Activated T-cell treated with anti-CD3 and anti-CD28 coated beads for 24 hours (primary cell): ENCODE results near the gene HMGCLL1.

Experiments used
- DNase-seq: peaks from one replicate; pipeline ENCODE4 v3.0.0-alpha.2; 2020; ENCODE audit warnings: low read depth

HMGCLL1 gene

DNA sequence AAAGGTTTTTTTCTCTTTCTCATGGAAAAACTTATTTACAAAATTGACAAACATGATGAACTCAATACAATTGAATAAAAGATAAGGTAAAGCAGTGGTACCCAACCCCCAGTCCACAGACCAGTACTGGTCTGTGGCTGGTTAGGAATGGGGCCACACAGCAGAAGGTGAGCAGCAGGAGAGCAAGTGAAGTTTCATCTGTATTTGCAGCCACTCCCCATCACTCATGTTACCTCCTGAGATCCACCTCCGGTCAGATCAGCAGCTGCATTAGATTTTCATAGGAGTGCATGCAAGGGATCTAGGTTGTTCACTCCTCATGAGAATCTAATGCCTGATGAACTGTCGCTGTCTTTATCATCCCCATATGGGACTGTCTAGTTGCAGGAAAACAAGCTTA, 47.5 kb downstream of the HMGCLL1 start:
- DNase-seq, result no peak

DNA sequence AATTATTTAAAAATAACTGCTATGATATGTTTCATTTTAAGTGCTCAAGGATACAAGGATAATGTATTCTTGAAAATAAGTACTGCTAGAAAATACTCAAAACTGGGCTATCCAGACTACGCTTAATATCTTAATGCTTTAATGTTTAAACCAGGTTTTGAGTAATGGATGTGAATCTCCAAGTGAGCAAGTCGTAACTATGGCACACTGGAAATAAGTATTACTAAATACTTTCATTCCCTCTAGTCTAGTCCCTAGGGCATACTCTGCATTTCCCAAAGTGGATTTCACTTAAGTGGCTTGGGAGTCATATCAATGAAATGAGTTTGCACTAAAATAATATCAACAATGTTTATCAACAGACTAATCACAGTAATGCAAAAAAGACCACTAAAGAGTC, 48.1 kb downstream of the HMGCLL1 start:
- no peak for DNase-seq

DNA sequence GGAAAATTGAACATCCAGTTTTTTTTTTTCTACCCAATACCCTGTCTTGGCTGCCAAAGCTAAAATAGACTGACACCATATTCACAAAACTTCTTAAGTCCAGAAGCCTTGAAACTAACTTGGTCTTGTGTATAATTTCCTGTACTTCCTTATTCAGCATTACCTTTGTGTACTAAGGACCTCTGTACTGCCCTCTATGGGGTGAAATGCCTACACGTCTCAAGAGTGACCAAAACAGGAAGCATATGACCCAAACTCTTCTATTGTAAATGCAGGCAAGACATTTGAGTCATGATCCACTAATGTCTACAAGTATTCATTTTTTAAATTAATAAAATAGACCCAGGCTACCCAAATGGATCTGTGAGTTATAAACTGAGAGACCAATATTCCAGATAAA, 50.4 kb downstream of the HMGCLL1 start:
- DNase-seq, result no peak

DNA sequence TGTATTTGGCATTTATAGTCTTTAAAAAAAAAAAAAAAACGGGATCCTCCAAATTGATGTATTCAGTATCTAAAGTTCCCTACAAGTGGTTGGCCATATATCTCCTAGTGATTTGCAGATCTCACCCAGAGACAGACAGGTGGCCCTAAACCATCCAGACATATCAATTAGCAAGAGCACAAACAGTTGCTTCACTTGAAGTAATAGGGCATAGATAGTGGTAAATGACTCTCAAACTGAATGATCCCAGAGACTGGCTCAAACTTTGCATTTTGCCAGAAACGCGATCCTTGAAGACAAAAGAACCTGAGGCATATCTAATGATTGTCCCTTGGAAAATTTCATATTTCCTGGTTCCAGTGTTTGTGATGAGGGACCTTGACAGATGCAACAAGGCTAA, 54.6 kb downstream of the HMGCLL1 start:
- DNase-seq, result no peak

DNA sequence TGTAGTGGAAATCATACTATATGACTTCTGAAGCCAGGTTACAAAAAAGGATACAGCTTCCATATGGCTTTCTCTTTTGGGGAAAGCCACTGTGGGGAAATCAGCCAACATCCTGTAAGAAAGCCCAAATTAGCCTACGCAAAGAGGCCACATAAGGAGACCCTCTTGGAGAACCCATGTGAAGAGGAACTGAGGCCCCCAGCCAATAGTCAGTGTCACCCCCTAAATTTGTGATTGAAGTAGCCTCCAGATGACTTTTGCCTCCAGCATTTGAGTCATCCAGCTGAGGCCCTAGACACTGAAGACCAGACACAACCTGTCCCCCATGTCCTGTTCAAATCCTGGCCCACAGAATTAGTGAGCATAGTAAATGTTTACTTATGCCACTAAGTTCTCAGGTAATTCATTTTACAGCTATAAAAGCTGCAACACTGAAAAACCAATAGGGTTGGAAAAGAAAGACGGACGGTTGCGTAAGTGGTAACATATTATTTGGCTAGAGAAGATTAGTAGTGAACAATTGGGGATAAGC, 60.4 kb downstream of the HMGCLL1 start:
- no peak for DNase-seq

DNA sequence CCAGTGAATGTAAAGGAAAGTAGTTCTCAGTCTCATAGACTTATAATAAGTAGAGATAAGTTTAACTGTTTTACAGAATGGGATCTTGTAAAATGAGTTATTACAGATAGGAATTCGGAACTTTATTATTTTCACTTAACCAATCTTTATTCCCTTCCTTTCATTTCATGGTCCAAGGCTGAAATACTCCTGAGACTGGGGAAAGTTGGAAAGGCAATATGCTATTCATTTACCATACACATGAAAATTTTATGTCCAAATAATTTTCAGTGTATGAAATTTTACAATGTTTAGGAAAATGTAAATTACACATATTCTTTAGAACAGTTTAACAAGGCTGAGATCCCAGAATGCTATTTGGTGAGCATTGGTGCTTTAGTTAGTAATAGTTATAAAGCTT, 62.3 kb downstream of the HMGCLL1 start:
- DNase-seq, result no peak

DNA sequence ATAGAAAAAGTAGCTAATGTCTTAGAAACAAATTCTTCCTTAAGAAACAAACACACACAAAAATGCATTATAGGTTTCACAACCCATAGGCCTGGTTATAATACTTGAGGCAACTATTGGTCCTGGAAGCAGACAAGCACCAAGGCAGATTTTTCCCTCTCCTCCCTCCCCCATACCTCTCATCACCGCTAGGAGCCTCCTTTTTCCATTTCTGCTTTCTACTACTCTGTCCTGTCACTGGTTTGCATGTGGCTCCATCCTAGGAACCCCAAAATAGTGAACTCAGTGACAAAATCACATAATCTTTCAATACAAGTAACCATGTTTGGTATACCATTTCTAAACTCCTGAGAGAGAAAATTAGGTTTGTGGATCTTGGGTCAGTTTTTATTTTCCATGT, 66.1 kb downstream of the HMGCLL1 start:
- no peak for DNase-seq

DNA sequence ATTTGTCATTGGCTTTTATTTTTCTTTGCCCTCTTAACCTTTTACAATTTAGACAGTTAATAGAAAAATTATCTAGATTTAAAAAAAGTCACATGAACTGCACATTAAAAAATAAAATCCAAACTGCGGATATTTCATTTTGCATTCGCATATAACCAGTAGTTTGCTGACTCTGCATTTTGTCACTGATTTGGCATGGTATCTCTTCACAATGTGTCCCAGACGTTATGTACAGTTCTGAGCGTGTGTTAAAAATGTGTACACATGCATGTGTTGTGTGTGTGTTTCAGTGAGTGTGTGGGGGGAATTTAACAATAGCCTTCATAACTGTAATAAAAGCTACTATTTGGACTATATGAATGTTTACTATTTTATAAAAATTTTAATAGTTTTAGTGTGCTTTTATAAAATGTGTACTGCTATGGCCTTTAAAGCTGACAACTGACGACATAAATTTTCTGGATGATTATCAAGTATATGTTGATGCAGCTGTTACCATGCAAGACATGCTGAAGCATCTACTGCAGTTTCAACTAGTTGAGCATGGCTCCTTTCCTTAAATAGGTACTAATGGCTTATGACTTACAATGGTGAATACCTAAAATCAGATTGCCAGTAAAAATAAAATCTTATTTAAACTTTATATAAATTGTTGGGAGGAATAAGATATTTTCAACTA, 67.7 kb downstream of the HMGCLL1 start:
- DNase-seq, result no peak

DNA sequence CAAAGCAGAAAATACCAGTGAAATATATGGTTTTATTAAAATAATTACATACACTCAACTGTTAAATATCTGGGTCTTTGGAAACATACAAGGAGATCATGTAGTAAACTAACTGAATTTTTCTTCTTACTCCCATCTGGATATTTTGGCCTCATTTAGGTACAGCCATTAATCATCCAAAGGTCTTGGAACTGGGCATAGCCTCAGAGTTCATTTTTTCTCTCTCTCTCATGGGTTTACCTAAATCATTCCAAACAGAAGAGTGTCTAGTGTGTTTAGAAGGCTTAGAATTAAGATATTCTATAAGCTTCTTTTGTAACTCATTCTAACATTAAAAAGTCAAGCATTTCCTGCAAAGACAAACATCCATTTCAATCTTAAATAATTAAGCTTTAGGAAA, 79.4 kb downstream of the HMGCLL1 start:
- no peak for DNase-seq

DNA sequence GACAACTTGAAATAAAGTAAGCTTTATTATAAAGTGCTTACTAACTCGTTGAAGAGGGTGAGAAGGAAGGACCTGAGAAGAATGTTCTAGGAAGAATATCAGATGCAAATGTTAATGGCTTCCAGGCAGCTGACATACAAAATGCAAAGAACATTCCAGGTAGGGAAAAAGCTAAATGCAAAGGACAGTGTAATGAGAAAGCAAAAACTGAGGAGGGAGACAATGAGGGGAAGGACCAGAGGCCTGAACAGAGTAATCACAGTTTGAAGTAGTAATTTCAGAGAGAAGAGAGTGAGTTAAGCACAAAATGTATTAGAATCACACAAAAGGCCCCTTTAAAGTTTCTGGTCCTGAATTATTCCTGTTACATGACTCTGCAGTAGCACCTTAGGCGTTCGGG, 81.3 kb downstream of the HMGCLL1 start:
- no peak for DNase-seq

DNA sequence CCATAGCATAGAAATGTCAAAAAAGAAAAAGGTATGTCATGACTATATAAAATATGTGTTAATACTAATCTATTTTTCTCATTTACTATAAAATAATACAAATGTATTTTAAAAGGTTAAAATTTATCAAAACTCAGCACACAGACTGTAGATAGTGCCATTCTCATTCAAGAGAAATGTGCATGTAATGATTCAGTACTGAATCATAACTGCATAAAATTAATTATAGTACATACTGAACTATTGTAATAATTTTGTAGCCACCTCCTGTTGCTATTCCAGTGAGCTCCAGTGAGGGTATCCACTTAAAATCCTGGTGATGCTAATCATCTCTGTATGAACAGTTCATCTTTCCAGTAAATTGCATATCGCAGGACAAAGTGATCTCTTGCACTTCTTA, 82.8 kb downstream of the HMGCLL1 start:
- no peak for DNase-seq

DNA sequence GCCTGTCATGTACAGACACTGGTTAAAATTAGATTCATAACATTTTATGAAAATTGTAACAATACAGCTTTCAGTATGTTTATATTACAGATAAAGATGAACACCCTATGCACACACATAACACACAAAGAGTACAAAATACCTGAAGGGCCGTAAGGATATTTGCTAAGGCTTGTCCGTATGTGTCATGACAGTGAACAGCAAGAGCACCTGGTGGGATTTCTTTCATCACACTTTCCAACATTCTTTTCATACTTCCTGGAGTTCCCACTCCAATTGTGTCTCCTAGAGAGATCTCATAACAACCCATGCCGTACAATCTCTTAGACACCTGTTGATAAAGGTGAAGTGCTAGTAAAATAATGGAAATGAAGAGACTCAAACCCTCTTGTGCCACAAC, 83.7 kb downstream of the HMGCLL1 start:
- DNase-seq, result no peak

DNA sequence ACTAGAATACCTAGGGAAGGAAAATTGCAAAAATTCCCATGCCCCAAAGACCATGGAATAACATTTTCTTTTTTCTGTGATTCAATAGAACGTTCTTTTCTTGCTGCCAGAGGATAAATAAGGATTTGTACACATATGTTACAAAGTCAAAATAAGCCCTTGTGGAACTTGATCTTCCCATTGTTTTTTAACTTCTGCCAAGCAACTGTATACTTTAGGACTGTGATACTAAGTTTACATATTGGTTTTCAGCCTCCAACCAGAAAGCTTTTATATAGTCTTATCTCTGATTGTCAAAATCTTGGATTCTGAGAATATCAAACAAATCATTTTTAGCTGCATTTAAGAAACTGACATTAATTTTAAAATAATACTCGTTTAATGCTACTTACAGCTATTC, 84.6 kb downstream of the HMGCLL1 start:
- DNase-seq, result no peak

DNA sequence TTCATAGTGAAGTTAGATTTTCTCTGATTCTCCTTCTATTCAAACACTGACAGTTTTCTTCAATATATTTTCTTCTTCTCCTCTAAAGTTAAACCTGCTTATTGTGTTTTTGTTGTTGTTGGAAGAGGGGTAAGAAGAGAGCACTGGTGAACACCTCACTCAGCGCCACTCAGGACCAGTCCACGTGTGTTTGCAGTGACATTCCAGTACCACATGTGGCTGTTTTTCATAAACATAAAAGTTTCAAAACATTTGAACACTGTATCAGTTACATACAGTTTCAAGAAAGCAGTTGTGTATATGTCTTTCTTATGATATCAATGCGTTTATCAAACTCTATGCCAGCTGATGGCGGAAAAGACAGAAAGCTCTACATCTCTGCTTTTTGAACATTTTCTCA, 86.7 kb downstream of the HMGCLL1 start:
- DNase-seq, result no peak

DNA sequence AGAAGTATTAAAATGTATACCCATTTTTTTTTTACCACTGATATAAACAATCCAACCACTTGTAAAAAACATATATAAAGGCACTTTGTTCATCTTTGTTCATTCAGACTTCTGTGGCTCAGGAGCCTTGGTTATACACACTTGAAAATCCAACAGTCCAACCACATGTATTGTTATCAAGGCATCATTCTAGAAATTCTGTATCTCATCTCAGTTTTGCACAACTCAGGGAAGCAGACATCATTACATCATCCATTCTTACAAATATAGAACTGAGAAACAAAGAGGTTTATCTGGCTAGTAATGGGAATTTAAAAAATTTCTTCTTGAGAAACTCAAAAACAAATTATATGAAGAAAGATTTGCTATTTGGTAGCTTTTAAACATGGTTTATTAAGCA, 88.1 kb downstream of the HMGCLL1 start:
- no peak for DNase-seq

DNA sequence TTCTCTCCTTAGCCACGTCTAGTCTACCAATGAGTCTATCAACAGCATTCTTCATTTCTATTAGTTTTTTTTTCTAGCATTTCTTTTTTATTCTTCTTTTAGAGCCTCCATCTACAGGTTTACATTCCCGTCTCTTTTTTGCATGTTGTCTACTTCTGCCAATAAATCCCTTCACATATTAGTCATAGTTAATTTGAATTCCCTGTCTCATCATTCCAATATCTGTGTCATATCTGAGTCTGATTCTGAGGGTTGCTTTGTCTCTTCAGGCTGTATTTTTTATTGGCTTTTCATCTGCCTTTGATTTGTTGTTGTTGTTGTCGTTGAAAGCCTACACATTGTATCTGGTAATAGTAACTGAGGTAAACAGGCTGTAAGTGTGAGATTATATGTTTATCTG, 104.6 kb downstream of the HMGCLL1 start:
- no peak for DNase-seq

DNA sequence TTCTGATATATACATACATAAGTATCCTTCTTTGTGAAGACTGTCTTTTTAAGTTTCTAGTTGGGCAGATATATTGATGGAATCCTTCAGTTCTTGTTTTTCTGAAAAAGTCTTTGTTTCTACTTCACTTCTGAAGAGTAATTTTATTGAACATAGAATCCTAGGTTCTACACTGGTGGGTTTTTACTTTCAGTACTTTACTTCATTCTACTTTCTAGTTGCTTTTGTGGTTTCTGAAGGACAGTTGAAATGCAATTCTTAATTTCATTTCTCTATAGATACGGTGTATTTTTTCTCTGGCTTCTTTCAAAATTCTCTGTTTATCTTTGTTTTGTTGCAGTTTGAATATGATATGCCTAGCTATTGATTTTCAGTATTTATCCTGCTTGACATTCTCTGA, 105.3 kb downstream of the HMGCLL1 start:
- DNase-seq, result no peak

DNA sequence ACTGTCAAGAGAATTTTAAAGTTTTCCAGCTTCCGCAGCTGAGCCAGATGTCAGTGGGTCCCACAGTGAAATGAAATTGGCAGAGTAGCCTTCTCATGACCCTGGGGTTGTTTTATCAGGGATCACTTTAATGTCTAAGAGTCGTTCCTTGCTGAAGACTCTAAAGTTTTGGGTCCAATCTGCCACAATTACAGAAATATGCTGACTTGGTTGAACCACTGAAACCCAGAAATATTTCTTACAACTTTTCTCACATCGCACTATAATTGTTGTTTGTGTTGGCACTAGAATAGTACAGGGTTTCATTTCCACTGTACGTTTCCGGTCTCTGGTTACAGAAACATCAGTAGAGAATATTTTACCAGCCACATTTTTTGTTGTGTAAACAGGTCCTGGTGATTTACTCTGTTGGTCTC, 109.0 kb downstream of the HMGCLL1 start:
- no peak for DNase-seq

DNA sequence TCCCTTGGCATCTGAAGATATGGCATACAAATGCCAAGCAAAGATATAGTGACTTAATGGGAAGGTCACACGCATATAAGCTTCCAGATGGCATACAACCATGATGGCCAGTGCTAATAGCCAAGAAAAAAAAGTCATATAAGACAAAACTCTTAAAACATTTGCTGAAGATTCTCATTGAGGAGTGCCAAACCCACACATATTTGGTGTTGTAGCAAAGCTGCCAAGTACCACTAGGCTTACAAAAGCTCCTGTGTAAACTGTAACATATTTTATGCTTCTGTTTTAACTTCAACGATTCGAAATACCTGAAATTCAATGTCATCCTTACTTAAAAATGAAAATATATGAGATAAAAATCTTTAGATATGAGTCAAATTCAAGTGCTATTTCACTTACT, 123.0 kb downstream of the HMGCLL1 start:
- DNase-seq, result no peak

DNA sequence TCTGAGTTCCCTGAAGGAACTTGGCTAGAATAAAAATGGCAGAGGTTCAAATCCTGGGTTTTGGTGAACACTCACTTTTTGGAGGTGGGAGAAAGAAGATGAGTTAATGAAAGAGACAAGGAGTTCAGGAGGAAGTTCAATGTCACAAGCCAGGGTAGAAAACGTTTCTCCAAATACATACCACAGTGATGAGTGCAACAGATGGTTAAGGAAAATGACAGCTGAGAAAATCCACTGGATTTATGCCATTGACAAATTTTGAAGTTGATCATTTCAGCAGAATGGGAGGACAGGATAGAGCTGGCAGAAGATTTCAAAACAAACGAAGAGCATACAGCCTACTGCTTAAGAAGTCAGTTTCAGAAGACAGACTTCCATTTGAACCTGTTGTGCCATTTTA, 129.0 kb downstream of the HMGCLL1 start:
- no peak for DNase-seq

DNA sequence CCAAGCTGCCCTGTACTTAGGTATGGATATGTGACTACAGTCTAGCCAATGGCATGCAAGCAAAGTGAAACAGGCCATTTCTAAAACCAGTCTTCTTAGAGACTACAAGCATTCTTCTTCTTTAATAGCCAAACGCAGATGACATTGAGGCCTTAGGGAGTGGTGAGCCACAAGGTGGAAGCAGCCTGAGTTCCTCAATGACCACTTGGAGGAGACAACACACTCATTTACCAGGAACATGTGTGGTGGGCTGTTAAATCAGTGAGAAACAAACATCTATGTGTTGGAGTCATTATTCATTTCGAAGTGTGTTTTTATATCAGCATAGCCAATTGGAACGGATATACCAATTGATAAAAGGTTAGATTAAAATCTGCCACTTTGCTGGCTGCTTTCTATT, 129.8 kb downstream of the HMGCLL1 start:
- DNase-seq, result no peak

DNA sequence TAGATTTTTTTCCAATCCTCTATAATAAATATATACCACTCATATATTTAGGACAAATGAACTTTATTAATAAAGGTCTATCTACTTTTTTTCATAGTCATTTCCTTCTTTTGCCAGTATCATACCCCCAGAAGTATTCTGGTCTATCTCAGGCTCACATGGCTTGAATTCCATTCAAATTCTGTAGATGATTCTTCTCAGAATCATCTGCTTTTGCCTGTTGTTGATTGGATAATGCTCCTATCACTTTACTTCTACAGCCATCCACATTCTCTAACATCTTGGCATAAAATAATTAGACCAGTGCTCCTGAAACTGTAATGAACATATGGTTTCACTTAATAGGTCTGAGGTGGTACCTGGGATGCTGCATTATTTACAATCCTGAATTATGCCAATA, 130.5 kb downstream of the HMGCLL1 start:
- DNase-seq, result no peak

DNA sequence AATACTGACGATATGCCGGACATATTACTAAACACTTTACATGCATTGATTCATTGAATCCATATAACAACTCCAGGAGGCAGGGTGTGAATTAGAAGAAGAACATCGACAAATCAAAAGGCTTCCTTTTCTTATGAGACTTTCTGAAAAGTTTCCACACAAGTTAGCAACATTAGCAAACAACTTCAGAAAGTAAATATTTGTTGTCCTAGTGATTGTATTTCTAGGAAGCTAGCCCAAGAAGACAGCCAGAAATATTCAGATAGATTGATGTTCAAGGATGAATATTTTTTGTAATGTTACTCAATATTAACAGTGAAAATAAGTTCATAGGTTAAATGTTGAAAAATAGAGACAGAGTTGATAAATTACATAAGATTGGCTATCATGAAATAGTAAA, 131.1 kb downstream of the HMGCLL1 start:
- no peak for DNase-seq

DNA sequence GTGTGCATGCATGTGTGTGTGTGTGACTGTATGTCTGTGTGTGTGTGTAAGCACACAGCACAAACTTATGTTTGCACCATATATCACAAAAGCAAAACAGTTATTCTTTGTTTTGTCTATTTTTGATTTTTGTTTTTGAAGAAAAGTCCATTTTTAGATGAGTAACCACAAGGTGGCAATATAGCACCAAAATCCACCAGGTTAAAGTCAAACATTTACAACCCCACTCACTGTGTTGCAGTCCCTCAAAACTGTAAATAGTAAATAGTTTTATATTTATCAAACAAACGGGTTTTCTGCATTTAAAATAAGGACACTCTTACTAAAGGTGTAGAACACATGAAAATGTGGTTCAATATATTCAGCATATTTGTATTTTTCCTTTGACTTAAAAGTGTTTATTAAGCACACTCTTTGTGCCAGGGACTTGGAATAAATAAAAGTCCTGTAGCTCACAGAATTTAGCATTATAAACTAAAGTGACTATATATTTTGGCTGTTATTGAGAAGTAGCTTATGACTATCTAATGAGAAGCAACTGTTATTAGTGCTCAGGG, 133.3 kb downstream of the HMGCLL1 start:
- DNase-seq, result no peak
